ENCODE results near the gene SDHAF2. TPM values are rescaled to one million over a fixed set of nuclear protein-coding genes. Genes with fewer than 3 reads are reported as not detected.

The SDHAF2 gene
- total and polyA plus RNA-seq, 9 of the 15 experiments (the other 6 are each of a cell fraction or from before 2014, with no cell fraction given): 21.2 to 144 (median 40.4) TPM

DNA sequence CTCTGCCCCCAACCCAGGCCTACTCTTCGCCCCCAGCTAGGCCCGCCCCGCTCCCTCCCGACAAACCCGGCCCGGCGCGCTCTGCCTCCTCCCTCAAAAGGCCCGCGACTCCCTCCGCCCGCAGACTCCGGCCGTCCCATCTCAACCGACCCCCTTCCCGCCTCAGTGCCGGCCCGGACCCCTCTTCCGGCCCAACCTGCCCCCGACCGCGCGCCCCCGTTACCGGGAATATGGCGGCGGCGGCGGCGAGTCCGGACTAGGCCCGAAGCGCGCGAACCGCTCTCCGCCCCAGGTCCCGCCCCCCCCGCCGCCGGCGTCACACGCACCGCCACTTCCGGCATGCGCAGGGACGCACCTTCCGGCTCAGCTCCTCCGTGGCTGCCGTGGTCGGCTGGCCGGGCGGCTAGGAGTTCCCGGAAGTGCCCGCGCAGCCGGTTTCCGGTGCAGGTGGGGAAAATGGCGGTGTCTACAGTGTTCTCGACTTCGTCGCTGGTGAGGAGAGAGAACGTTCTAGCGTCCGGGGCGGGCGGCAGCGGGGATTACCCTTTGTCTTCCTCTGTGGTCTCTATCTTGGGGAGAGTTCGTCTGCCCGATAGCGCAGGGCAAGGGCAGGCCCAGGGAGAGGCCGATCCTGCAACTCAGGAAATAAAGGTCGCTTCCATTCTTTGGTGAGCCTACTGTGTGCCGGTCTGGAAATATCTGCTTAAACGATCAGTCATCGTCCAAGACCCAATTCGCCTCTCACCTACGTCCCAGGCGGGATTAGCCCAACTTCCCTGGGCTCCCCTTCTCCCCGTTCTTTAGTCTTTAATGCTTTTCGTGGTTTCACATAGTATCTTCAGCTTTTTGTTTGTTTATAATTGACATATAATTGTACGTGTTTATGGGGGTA lies at the start of gene SDHAF2, which contains the start of gene CPSF7 (continued):
- TF ChIP-seq, protein P1, sequence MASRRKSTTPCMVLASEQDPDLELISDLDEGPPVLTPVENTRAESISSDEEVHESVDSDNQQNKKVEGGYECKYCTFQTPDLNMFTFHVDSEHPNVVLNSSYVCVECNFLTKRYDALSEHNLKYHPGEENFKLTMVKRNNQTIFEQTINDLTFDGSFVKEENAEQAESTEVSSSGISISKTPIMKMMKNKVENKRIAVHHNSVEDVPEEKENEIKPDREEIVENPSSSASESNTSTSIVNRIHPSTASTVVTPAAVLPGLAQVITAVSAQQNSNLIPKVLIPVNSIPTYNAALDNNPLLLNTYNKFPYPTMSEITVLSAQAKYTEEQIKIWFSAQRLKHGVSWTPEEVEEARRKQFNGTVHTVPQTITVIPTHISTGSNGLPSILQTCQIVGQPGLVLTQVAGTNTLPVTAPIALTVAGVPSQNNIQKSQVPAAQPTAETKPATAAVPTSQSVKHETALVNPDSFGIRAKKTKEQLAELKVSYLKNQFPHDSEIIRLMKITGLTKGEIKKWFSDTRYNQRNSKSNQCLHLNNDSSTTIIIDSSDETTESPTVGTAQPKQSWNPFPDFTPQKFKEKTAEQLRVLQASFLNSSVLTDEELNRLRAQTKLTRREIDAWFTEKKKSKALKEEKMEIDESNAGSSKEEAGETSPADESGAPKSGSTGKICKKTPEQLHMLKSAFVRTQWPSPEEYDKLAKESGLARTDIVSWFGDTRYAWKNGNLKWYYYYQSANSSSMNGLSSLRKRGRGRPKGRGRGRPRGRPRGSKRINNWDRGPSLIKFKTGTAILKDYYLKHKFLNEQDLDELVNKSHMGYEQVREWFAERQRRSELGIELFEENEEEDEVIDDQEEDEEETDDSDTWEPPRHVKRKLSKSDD (conservative IDR thresholded peaks at IDR 0.05; ENCODE audit: low read length): 0 out of 2 replicates have a peak, but pooled peaks have one; percentile 41
- no peak for TF ChIP-seq ZNF668 (CRISPR knock-in tag; IDR thresholded peaks at IDR 0.05)
- TF ChIP-seq, protein P2, sequence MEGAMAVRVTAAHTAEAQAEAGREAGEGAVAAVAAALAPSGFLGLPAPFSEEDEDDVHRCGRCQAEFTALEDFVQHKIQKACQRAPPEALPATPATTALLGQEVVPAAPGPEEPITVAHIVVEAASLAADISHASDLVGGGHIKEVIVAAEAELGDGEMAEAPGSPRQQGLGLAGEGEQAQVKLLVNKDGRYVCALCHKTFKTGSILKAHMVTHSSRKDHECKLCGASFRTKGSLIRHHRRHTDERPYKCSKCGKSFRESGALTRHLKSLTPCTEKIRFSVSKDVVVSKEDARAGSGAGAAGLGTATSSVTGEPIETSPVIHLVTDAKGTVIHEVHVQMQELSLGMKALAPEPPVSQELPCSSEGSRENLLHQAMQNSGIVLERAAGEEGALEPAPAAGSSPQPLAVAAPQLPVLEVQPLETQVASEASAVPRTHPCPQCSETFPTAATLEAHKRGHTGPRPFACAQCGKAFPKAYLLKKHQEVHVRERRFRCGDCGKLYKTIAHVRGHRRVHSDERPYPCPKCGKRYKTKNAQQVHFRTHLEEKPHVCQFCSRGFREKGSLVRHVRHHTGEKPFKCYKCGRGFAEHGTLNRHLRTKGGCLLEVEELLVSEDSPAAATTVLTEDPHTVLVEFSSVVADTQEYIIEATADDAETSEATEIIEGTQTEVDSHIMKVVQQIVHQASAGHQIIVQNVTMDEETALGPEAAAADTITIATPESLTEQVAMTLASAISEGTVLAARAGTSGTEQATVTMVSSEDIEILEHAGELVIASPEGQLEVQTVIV (CRISPR knock-in tag; IDR thresholded peaks at IDR 0.05; ENCODE audit: borderline replicate concordance): no peak
- TF ChIP-seq PRPF4 (IDR thresholded peaks at IDR 0.05; ENCODE audit: insufficient read depth, low read depth, low read length, poor library complexity, severe bottlenecking): peak; percentile 88
- 0 out of 2 replicates have a peak, but pooled peaks have one; percentile 2 for TF ChIP-seq JUND (IDR thresholded peaks at IDR 0.05; ENCODE audit: borderline replicate concordance, low read depth, low read length)
- TF ChIP-seq JUND (tag; IDR thresholded peaks at IDR 0.05; ENCODE audit: borderline replicate concordance, low read depth, low read length): peak; percentile 24; the same call in 1 of the 3 replicates
- TF ChIP-seq, protein P3, sequence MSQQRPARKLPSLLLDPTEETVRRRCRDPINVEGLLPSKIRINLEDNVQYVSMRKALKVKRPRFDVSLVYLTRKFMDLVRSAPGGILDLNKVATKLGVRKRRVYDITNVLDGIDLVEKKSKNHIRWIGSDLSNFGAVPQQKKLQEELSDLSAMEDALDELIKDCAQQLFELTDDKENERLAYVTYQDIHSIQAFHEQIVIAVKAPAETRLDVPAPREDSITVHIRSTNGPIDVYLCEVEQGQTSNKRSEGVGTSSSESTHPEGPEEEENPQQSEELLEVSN (IDR thresholded peaks at IDR 0.05; ENCODE audit: borderline replicate concordance in 1 of 2, extremely low read depth in 1 of 2, insufficient read depth in 1 of 2, insufficient read length in 1 of 2, low read depth in 1 of 2, low read length in 1 of 2, poor library complexity in 1 of 2, severe bottlenecking in 1 of 2): peak; percentile 39 to 70
- TF ChIP-seq, protein P4, sequence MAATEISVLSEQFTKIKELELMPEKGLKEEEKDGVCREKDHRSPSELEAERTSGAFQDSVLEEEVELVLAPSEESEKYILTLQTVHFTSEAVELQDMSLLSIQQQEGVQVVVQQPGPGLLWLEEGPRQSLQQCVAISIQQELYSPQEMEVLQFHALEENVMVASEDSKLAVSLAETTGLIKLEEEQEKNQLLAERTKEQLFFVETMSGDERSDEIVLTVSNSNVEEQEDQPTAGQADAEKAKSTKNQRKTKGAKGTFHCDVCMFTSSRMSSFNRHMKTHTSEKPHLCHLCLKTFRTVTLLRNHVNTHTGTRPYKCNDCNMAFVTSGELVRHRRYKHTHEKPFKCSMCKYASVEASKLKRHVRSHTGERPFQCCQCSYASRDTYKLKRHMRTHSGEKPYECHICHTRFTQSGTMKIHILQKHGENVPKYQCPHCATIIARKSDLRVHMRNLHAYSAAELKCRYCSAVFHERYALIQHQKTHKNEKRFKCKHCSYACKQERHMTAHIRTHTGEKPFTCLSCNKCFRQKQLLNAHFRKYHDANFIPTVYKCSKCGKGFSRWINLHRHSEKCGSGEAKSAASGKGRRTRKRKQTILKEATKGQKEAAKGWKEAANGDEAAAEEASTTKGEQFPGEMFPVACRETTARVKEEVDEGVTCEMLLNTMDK (IDR thresholded peaks at IDR 0.05; ENCODE audit: borderline replicate concordance, insufficient read depth, low read depth, low read length, poor library complexity, severe bottlenecking): no peak
- TF ChIP-seq, protein P5, sequence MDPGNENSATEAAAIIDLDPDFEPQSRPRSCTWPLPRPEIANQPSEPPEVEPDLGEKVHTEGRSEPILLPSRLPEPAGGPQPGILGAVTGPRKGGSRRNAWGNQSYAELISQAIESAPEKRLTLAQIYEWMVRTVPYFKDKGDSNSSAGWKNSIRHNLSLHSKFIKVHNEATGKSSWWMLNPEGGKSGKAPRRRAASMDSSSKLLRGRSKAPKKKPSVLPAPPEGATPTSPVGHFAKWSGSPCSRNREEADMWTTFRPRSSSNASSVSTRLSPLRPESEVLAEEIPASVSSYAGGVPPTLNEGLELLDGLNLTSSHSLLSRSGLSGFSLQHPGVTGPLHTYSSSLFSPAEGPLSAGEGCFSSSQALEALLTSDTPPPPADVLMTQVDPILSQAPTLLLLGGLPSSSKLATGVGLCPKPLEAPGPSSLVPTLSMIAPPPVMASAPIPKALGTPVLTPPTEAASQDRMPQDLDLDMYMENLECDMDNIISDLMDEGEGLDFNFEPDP (CRISPR knock-in tag; IDR thresholded peaks at IDR 0.05): no peak
- no peak for TF ChIP-seq ARID2 (IDR thresholded peaks at IDR 0.05)
- TF ChIP-seq MCM2 (IDR thresholded peaks at IDR 0.05; ENCODE audit: low read depth): no peak
- no peak for TF ChIP-seq ZNF212 (CRISPR knock-in tag; IDR thresholded peaks at IDR 0.05)
- TF ChIP-seq EP400 (IDR thresholded peaks at IDR 0.05): peak; percentile 95
- TF ChIP-seq NUFIP1 (IDR thresholded peaks at IDR 0.05; ENCODE audit: partially characterized antibody): no peak
- TF ChIP-seq STAG1 (CRISPR knock-in tag; IDR thresholded peaks at IDR 0.05; ENCODE audit: borderline replicate concordance): no peak; the same call in 1 of the 2 replicates
